Activated CD8-positive, alpha-beta T cell treated with anti-CD3 and anti-CD28 coated beads for 36 hours (primary cell): ENCODE results near the gene WLS. TPM values are rescaled to one million over a fixed set of nuclear protein-coding genes. Genes with fewer than 3 reads are reported as not detected.

Experiments used
- ATAC-seq: fragments of 200-7000 bp; cut with Tn5 transposase; one replicate; pipeline ENCODE4 v1.10.0; 2021; ENCODE audit warnings: mild to moderate bottlenecking, moderate library complexity
- CTCF ChIA-PET: fragments of 350-600 bp; sonication (Branson Sonifier 250); formaldehyde crosslinking; loops from one replicate; lab custom pipeline; 2021; ENCODE audit warnings: antibody characterized with exemption; lab: Charles Lee
- POLR2A ChIA-PET: fragments of 350-600 bp; sonication (Branson Sonifier 250); formaldehyde crosslinking; loops from one replicate; lab custom pipeline; 2021; ENCODE audit warnings: antibody characterized with exemption; lab: Charles Lee
- DNase-seq: peaks from one replicate; pipeline ENCODE4 v3.0.0-alpha.2; 2020
- H3K27ac Mint-ChIP-seq: one replicate; pipeline ENCODE4 v1.8.0; 2021; ENCODE audit warnings: mild to moderate bottlenecking, mixed read lengths
- H3K27me3 Mint-ChIP-seq: one replicate; pipeline ENCODE4 v1.8.0; 2021; ENCODE audit warnings: mixed read lengths
- H3K36me3 Mint-ChIP-seq: one replicate; pipeline ENCODE4 v1.8.0; 2021; ENCODE audit warnings: low read depth, mixed read lengths
- H3K4me1 Mint-ChIP-seq: one replicate; pipeline ENCODE4 v1.8.0; 2021; ENCODE audit warnings: low read depth, mixed read lengths
- H3K4me3 Mint-ChIP-seq: one replicate; pipeline ENCODE4 v1.8.0; 2021; ENCODE audit warnings: mild to moderate bottlenecking, moderate library complexity, mixed read lengths
- H3K9me3 Mint-ChIP-seq: one replicate; pipeline ENCODE4 v1.8.0; 2021; ENCODE audit warnings: mixed read lengths
- intact Hi-C: fragments of 100-400 bp; cut with micrococcal nuclease; formaldehyde crosslinking; loops from one replicate; pipeline ENCODE4 v1.10.0; 2022
- total RNA-seq, 2 experiments: library from RNA; stranded (reverse); gene quantifications; one replicate each; pipeline ENCODE4 v1.2.3, GENCODE V29; 2021
- TF ChIP-seq, protein P1 (sequence below): fragments of 200-600 bp; IDR thresholded peaks from one replicate; pipeline ENCODE4 v1.8.0; 2022; ENCODE audit warnings: antibody characterized with exemption, mild to moderate bottlenecking

The WLS gene
- total RNA-seq, 2 experiments from 2014 or later = not detected

DNA sequence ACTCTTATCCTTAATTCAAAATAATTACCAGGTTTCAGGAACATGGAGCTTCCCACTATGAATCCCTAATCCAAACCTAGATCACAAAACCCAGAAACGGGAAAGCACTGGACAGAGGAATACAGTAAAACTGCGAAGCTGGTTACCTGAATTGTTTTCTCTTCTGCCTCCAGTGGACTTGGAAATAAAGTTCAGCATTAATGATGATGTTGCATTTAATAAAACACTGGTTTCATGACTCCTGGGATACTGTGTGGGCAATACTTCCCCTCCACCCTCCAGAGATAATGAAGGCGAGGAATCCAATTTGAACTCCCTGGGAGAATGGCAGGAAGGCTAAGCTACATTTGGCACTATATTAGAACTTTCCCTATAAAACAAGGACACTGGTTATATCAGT lies 65.1 kb downstream of the WLS start:
- Mint-ChIP-seq H3K4me1 (no peaks in the 10 kb centered on the region), H3K36me3 (no peaks in the 10 kb centered on the region), H3K4me3 (no peak overlapping the region), H3K27ac (no peak overlapping the region), H3K9me3 (no peaks in the 10 kb centered on the region), H3K27me3 (no peaks in the 10 kb centered on the region)
- TF ChIP-seq, protein P1, sequence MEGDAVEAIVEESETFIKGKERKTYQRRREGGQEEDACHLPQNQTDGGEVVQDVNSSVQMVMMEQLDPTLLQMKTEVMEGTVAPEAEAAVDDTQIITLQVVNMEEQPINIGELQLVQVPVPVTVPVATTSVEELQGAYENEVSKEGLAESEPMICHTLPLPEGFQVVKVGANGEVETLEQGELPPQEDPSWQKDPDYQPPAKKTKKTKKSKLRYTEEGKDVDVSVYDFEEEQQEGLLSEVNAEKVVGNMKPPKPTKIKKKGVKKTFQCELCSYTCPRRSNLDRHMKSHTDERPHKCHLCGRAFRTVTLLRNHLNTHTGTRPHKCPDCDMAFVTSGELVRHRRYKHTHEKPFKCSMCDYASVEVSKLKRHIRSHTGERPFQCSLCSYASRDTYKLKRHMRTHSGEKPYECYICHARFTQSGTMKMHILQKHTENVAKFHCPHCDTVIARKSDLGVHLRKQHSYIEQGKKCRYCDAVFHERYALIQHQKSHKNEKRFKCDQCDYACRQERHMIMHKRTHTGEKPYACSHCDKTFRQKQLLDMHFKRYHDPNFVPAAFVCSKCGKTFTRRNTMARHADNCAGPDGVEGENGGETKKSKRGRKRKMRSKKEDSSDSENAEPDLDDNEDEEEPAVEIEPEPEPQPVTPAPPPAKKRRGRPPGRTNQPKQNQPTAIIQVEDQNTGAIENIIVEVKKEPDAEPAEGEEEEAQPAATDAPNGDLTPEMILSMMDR = no peak
- CTCF ChIA-PET = no interaction called here
- no peak for DNase-seq
- ATAC-seq = no peak
- POLR2A ChIA-PET = no interaction called here
- intact Hi-C loops = no loop called here

DNA sequence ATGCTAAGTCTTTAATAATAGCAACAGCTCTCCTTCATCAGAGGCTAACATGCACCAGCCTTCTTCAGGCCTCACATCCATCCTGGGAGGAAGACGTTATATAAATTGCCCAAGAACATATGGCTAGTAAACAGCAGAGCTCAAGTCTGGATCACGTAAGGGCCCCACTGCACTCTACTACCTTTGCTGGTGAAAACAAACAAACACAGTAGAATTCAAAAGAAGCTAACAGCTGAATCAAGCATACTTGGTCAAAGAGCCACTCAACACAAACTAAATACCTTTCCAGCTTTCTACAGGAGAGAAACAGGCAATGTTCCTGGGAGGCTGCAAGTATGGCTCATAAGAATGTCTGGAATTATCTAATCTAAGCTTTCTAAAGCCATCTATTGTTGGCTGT lies 66.0 kb downstream of the WLS start:
- Mint-ChIP-seq H3K9me3 (no peaks in the 10 kb centered on the region), H3K27me3 (no peaks in the 10 kb centered on the region), H3K4me1 (no peaks in the 10 kb centered on the region), H3K4me3 (no peak overlapping the region), H3K36me3 (no peaks in the 10 kb centered on the region), H3K27ac (no peak overlapping the region)
- no peak for DNase-seq
- ChIA-PET CTCF (no interaction called here), POLR2A (no interaction called here)
- intact Hi-C loops = no loop called here
- TF ChIP-seq, protein P1 = no peak
- no peak for ATAC-seq

DNA sequence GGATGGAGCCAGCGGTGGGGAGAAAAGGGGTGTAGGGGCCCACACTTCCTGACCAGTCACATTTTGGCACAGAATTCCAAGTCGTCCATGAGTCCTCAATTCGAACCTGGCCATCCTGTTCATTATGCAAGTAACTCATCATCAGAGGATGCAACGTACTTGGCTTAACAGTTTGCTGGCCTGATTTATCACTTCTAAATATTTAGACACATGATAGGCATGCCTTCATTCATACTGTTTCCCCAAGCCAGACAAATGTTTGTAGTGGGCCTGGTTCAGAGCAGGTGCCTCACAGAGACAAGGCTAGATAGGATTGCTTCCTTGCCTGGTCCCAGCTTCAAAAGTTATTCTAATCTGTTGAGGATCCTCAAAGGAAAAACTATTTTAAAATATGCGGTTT lies 66.7 kb downstream of the WLS start:
- Mint-ChIP-seq H3K4me3 (no peak overlapping the region), H3K36me3 (no peaks in the 10 kb centered on the region), H3K27me3 (no peaks in the 10 kb centered on the region), H3K27ac (no peak overlapping the region), H3K9me3 (no peaks in the 10 kb centered on the region), H3K4me1 (no peaks in the 10 kb centered on the region)
- TF ChIP-seq, protein P1 = no peak
- DNase-seq (no peak), ATAC-seq (no peak)
- ChIA-PET POLR2A (no interaction called here), CTCF (no interaction called here)
- intact Hi-C loops = no loop called here

DNA sequence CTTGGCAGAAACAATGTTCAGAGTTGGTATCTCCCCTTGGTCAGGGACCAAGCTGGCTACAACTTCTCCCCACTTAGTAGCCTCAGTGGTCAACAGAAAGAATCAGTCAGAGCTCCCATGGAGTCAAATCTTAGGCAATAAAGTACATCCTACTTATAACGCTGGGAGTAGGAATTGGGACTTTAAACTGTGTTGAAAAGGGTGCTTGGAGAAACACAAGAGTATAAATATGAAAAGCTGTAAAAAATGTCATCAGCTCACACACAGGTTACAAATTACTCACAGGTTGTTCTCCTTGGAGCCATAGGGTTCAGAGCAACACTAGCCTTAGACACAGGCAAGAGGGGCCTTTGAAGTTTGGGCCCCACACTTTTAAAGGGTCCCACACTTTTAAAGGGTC lies 67.4 kb downstream of the WLS start:
- TF ChIP-seq, protein P1 = no peak
- POLR2A ChIA-PET = no interaction called here
- DNase-seq = no peak
- no peak for ATAC-seq
- Mint-ChIP-seq H3K9me3 (no peaks in the 10 kb centered on the region), H3K27me3 (no peaks in the 10 kb centered on the region), H3K4me1 (no peaks in the 10 kb centered on the region), H3K27ac (no peak overlapping the region), H3K4me3 (no peak overlapping the region), H3K36me3 (no peaks in the 10 kb centered on the region)
- CTCF ChIA-PET = interaction anchor here (0.7 kb wide), 1 partner anchor 45 kb away, joined by 4 read pairs; no protein-coding TSS in a partner anchor
- intact Hi-C loops = no loop called here

DNA sequence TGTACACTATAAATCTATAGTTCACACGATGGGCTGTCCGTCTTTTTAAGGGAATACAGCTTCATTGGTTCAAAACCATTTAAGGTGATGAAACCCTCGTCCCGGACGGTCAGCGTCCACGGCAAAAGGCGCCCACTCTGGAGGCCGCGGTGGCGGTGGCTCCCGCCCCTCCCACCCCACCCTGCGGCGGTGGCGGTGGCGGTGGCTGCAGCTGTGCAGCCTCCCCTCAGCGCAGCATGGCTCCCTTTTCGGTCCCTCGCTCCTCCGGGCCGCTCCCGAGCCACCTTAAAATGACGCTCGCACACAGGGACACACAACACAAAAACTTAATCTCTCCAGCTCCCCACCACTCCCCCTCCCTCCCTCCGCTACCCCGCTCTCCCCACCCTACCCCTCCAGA lies 69.1 kb downstream of the WLS start:
- no peaks in the 10 kb centered on the region for H3K36me3 Mint-ChIP-seq
- H3K4me1 Mint-ChIP-seq = no peaks in the 10 kb centered on the region
- intact Hi-C loops = no loop called here
- ChIA-PET POLR2A (no interaction called here), CTCF (no interaction called here)
- ATAC-seq (no peak), DNase-seq (no peak)
- no peak overlapping the region for H3K27ac Mint-ChIP-seq
- H3K4me3 Mint-ChIP-seq = no peak overlapping the region
- H3K27me3 Mint-ChIP-seq = no peaks in the 10 kb centered on the region
- TF ChIP-seq, protein P1 = no peak
- H3K9me3 Mint-ChIP-seq = no peaks in the 10 kb centered on the region
